Natural killer cell (primary cell): ENCODE measurements around the gene TRMT1. TPM values are rescaled to one million over a fixed set of nuclear protein-coding genes. Genes with fewer than 3 reads are reported as not detected.

Experiments used
- ATAC-seq, 3 donors: fragments of 150-1000 bp in 2 of 3; fragments of 200-7000 bp in 1 of 3; cut with Tn5 transposase; 1 replicate in 1 of 3; 2 replicates in 2 of 3; pipeline ENCODE4 v1.10.0; 2021; ENCODE audit warnings: mild to moderate bottlenecking in 2 of 3, moderate library complexity in 2 of 3
- DNase-seq, 2 donors: peaks; one replicate each; pipeline versions ENCODE4 v3.0.0 to v3.0.0-alpha.2; 2013 to 2021; ENCODE audit warnings: mixed read lengths in 1 of 2
- H3K27ac ChIP-seq: one replicate; pipeline ENCODE4 v1.5.1; 2013; ENCODE audit warnings: mild to moderate bottlenecking, low read length
- H3K27me3 ChIP-seq: one replicate; pipeline ENCODE4 v1.6.1; 2013; ENCODE audit warnings: low read length; ENCODE audit not compliant: control insufficient read depth, insufficient read depth
- H3K36me3 ChIP-seq: one replicate; pipeline ENCODE4 v1.6.1; 2013; ENCODE audit warnings: low read length; ENCODE audit not compliant: control insufficient read depth, insufficient read depth
- H3K4me1 ChIP-seq: one replicate; pipeline ENCODE4 v1.6.1; 2013; ENCODE audit warnings: low read length; ENCODE audit not compliant: control insufficient read depth, insufficient read depth
- H3K4me3 ChIP-seq: one replicate; pipeline ENCODE4 v1.5.1; 2013; ENCODE audit warnings: low read length
- H3K9me3 ChIP-seq: one replicate; pipeline ENCODE4 v1.6.1; 2013; ENCODE audit warnings: low read length; ENCODE audit not compliant: control insufficient read depth, insufficient read depth
- H3K27ac Mint-ChIP-seq, 2 donors: one replicate each; pipeline ENCODE4 v1.8.0; 2022; ENCODE audit warnings: mild to moderate bottlenecking in 2 of 2, mixed read lengths in 2 of 2, moderate library complexity in 1 of 2
- H3K27me3 Mint-ChIP-seq, 2 donors: one replicate each; pipeline ENCODE4 v1.8.0; 2022; ENCODE audit warnings: low read depth in 2 of 2, mixed read lengths in 2 of 2
- H3K36me3 Mint-ChIP-seq: one replicate; pipeline ENCODE4 v1.8.0; 2022; ENCODE audit warnings: mixed read lengths
- H3K4me1 Mint-ChIP-seq, 2 donors: one replicate each; pipeline ENCODE4 v1.8.0; 2022; ENCODE audit warnings: mixed read lengths in 2 of 2
- H3K4me3 Mint-ChIP-seq: one replicate; pipeline ENCODE4 v1.8.0; 2022; ENCODE audit warnings: mild to moderate bottlenecking, moderate library complexity, mixed read lengths
- H3K9me3 Mint-ChIP-seq, 2 donors: one replicate each; pipeline ENCODE4 v1.8.0; 2022; ENCODE audit warnings: mixed read lengths in 2 of 2
- CTCF ChIP-seq: fragments of 200-600 bp; IDR thresholded peaks from one replicate; pipeline ENCODE4 v1.8.0; 2022; ENCODE audit warnings: antibody characterized with exemption
- WGBS: methylation state at CpG from one replicate; pipeline ENCODE4 v1.1.7; 2013; ENCODE audit warnings: missing lambda C conversion rate; ENCODE audit not compliant: insufficient coverage; 5-methylcytosine and 5-hydroxymethylcytosine counted together
- intact Hi-C: fragments of 100-400 bp; cut with micrococcal nuclease; formaldehyde crosslinking; loops from one replicate; pipeline ENCODE4 v1.14.2; 2022
- total RNA-seq, 4 donors: library from RNA; stranded (reverse); fragments of 120-200 nt in 1 of 4; gene quantifications; one replicate each; pipeline versions ENCODE4 v1.2.3 to v1.2.4, GENCODE V29; 2013 to 2022

Gene TRMT1
- total RNA-seq, 3 donors from 2014 or later (not counting 1 experiment from before 2014, with no cell fraction given) = 33.8 to 48.5 (median 42.2) TPM

- Histone ChIP-seq H3K36me3 (peaks cover 6% of the 10 kb centered on the region), H3K9me3 (no peaks in the 10 kb centered on the region), H3K27ac (no peak overlapping the region), H3K4me1 (peaks cover 21% of the 10 kb centered on the region), H3K4me3 (no peak overlapping the region), H3K27me3 (no peaks in the 10 kb centered on the region)
- Mint-ChIP-seq H3K36me3 (no peaks in the 10 kb centered on the region), H3K9me3 (no peaks in the 10 kb centered on the region), H3K27ac (no peak overlapping the region), H3K27me3 (no peaks in the 10 kb centered on the region), H3K4me3 (no peak overlapping the region), H3K4me1 (peaks cover 13 to 19% of the 10 kb centered on the region in 2 donors)
- 97% methylated on average over 10 of the region's 10 CpGs for WGBS
- ATAC-seq = no peak
- intact Hi-C loops = no loop called here
- no peak for DNase-seq
- no peak for TF ChIP-seq CTCF
Measured at GRCh38 chr19:13112555-13112954, 4.0 kb downstream of the TRMT1 start.

GRCh38 chr19:13110099-13110610, 6.4 kb downstream of the TRMT1 start:
- intact Hi-C loops = no loop called here
- H3K27me3 ChIP-seq = no peaks in the 10 kb centered on the region
- DNase-seq = no peak
- no peak overlapping the region for H3K4me3 ChIP-seq
- Mint-ChIP-seq H3K27ac (no peak overlapping the region), H3K4me1 (peaks cover 0 to 3% of the 10 kb centered on the region in 2 donors), H3K4me3 (no peak overlapping the region), H3K27me3 (no peaks in the 10 kb centered on the region), H3K36me3 (no peaks in the 10 kb centered on the region), H3K9me3 (no peaks in the 10 kb centered on the region)
- no peak overlapping the region for H3K27ac ChIP-seq
- H3K9me3 ChIP-seq = no peaks in the 10 kb centered on the region
- peaks cover 10% of the 10 kb centered on the region for H3K36me3 ChIP-seq
- H3K4me1 ChIP-seq = peaks cover 12% of the 10 kb centered on the region
- no peak for ATAC-seq
- WGBS = 92% methylated on average over 12 of the region's 15 CpGs
- no peak for TF ChIP-seq CTCF

GRCh38 chr19:13109361-13110098, 7.0 kb downstream of the TRMT1 start:
- Histone ChIP-seq H3K4me3 (no peak overlapping the region), H3K27ac (no peak overlapping the region), H3K4me1 (peaks cover 18% of the 10 kb centered on the region), H3K27me3 (no peaks in the 10 kb centered on the region), H3K9me3 (no peaks in the 10 kb centered on the region), H3K36me3 (peaks cover 8% of the 10 kb centered on the region)
- intact Hi-C loops = no loop called here
- no peak for TF ChIP-seq CTCF
- no peaks in the 10 kb centered on the region for H3K27me3 Mint-ChIP-seq
- no peak overlapping the region for H3K27ac Mint-ChIP-seq
- no peak overlapping the region for H3K4me3 Mint-ChIP-seq
- no peak for DNase-seq
- H3K9me3 Mint-ChIP-seq = no peaks in the 10 kb centered on the region
- WGBS = 95% methylated on average over 30 of the region's 30 CpGs
- H3K4me1 Mint-ChIP-seq = peaks cover 0 to 9% of the 10 kb centered on the region in 2 donors
- H3K36me3 Mint-ChIP-seq = no peaks in the 10 kb centered on the region
- no peak for ATAC-seq
